ENCODE results near the gene TMED6. TPM values are rescaled to one million over a fixed set of nuclear protein-coding genes. Genes with fewer than 3 reads are reported as not detected.

Gene TMED6
- total RNA-seq, 2 donors from 2014 or later, result 3.6 to 6.0 TPM

DNA sequence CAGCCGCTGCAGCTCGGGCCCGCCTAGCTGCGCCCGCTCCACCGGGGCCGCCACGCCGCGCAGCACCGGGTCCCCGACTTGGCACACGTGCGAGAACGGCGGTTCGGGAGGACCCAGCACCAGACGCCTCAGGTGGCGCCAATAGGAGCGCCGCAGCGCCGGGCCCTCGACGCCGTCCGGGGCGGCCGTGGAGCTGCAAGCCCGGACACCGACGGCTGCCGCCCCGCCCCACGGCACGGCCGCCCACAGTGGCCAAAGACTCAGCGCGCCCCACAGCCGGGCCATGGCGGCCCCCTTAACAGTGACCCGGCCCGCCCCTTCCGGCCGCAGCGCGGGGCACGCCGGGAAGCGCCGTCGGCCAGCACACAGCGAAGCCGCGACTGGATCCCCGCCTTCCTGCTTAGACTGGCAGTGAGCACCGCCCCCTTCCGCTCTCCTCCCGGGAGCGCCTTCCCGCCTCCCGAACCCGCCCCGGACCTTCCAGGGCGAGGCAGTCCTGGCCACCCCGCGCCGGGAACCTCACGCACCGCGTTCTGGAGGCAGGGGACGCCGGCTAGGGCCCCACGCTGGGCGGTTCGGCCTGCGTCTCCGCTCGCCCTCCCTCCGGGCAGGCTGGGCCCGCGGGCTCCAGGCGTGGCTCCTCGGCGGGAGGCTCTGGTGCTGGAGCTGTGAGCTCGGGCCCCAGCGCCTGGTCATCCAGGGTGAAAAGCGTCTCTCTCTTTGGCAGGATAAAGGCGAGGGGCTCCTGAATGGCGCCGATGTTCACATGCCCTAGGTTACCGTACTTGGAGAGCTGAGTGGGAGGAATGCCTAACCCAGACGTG is 21.1 kb downstream of the TMED6 start, which contains the start of gene PDF:
TSS of gene PDF (minus strand) at position 303 of the 824 bp plus-strand sequence. CDS start at position 285, 18 bp downstream.
- Histone ChIP-seq H3K36me3 (peaks cover 8% of the 10 kb centered on the region), H3K27me3 (no peaks in the 10 kb centered on the region)
- intact Hi-C loops (cut with DNase I), result no loop called here

DNA sequence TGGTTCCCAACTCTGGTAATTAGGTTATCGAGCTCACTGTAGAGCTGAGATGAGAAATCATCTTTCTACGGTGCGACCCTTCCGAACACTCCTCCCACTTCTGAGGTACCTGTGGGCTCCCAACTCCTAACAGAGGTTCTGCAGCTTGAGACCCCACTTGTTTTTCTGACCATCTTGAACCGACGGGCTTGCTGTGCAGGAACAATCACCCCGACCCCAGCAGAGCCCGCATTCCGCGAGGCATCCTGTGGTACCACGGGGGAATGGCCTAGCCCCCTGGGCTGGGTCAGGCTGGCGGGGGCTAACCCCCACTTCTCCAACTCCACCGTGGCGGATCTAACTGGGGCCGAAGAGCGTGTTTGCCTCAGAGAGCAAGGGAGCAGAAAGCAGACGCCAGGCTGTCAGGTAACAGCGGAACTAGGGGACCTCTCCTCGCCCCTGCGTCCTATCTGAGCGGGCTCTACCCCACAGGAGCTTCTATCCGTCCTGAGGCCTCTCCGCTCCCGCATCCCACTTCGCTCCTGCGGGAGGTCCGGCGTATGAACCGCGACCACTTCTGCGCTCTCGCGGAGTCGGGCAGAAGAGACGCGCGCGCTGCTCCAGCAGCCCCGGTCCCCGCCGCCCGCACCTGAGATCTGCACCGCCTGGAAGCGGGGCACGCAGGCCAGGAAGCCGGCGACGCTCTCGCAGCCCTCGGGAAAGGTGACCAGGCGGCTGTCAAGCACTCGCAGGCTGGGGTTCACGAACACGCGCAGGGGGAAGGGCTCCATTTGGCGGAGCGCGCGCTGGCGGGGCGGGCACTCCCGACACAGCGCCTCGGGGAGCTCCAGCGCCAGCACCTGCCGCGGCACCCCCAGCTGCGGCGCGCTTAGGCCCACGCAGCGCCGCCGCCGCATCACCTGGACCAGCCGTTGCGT is 22.0 kb downstream of the TMED6 start:
- peak; percentile 49 for DNase-seq
- intact Hi-C loops (cut with DNase I), result no loop called here
- H3K4me1 ChIP-seq, result peaks cover 32% of the 10 kb centered on the region
- H3K9ac ChIP-seq (ENCODE audit: low read depth in 2 of 2, low read length in 2 of 2), result peak overlapping the region; percentile 81 to 89
- peak overlapping the region; percentile 99 for H3K4me3 ChIP-seq
- H3K27me3 ChIP-seq, result no peaks in the 10 kb centered on the region
- TF ChIP-seq, protein P1, sequence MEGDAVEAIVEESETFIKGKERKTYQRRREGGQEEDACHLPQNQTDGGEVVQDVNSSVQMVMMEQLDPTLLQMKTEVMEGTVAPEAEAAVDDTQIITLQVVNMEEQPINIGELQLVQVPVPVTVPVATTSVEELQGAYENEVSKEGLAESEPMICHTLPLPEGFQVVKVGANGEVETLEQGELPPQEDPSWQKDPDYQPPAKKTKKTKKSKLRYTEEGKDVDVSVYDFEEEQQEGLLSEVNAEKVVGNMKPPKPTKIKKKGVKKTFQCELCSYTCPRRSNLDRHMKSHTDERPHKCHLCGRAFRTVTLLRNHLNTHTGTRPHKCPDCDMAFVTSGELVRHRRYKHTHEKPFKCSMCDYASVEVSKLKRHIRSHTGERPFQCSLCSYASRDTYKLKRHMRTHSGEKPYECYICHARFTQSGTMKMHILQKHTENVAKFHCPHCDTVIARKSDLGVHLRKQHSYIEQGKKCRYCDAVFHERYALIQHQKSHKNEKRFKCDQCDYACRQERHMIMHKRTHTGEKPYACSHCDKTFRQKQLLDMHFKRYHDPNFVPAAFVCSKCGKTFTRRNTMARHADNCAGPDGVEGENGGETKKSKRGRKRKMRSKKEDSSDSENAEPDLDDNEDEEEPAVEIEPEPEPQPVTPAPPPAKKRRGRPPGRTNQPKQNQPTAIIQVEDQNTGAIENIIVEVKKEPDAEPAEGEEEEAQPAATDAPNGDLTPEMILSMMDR (IDR thresholded peaks at IDR 0.05), result no peak
- peaks cover 3% of the 10 kb centered on the region for H3K36me3 ChIP-seq
- peak overlapping the region; percentile 95 for H3K27ac ChIP-seq
- H3K9me3 ChIP-seq, result no peaks in the 10 kb centered on the region

More for the DNA sequence above, 21.1 kb downstream of the TMED6 start, which contains the start of gene PDF:
- Histone ChIP-seq H3K9me3 (no peaks in the 10 kb centered on the region), H3K4me3 (peak within 1 kb of the TSS; percentile 99), H3K27ac (peak within 1 kb of the TSS; percentile 95), H3K4me1 (peaks cover 32% of the 10 kb centered on the region), H3K9ac (ENCODE audit: low read depth in 2 of 2, low read length in 2 of 2) (peak within 1 kb of the TSS; percentile 81 to 89)
- peak; percentile 97 for DNase-seq
- TF ChIP-seq, protein P1 (IDR thresholded peaks at IDR 0.05), result no peak

DNA sequence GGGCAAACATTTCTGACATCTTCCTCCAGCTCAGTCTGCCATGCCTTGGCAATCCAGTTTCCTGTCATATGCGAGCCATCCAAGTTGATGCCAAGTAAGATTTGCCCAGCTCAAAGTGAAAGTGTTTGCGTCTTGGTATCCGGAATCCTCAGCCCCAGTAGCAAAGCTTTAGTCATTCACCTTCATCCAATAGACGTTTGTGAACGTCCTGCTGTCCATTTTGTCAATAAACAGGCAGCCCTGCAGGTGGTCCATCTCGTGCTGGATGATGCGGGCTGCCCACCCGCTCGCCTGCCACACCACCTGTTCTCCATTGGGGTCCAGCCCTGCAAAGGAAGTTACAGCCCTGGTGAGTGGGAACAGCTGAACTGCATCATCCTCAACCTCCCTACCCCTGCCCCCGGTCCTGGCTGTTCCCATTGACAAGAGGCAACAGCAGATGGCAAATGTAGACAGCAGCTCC is 22.7 kb downstream of the TMED6 start:
- intact Hi-C loops (cut with DNase I), result no loop called here
- no peak overlapping the region for H3K27ac ChIP-seq
- H3K27me3 ChIP-seq, result no peaks in the 10 kb centered on the region
- H3K36me3 ChIP-seq, result no peaks in the 10 kb centered on the region
- H3K9ac ChIP-seq (ENCODE audit: low read depth in 2 of 2, low read length in 2 of 2), result peak overlapping the region; percentile 47 to 81
- H3K4me3 ChIP-seq, result peak overlapping the region; percentile 99
- peaks cover 34% of the 10 kb centered on the region for H3K4me1 ChIP-seq
- no peak for DNase-seq
- TF ChIP-seq, protein P1 (IDR thresholded peaks at IDR 0.05), result no peak
- H3K9me3 ChIP-seq, result no peaks in the 10 kb centered on the region

DNA sequence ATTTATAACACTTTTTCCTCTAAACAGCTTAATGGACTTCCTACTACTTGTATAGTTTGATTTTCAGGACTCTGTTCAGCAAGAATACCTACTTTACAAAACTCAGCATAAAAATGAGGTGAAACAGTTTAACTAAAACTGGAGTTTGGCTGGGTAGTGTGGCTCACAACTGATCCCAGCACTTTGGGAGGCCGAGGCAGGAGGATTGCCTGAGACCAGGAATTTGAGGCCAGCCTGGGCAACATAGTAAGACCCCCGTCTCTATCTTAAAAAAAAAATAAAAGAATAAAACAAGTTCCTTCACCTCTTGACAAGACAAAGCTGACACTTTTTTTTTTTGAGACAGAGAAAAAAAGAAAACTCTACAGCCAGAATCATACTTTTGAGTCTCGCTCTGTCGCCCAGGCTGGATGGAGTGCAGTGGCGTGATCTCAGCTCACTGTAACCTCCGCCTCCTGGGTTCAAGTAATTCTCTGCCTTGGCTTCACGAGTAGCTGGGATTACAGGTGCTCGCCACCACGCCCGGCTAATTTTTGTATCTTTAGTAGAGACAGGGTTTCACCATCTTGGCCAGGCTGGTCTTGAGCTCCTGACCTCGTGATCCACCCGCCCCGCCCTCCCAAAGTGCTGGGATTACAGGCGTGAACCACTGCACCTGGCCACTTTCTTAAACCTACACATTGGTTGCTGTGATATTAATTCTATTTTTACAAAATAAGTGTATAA is 23.8 kb downstream of the TMED6 start:
- TF ChIP-seq, protein P1 (IDR thresholded peaks at IDR 0.05), result no peak
- intact Hi-C loops (cut with DNase I), result no loop called here
- Histone ChIP-seq H3K27me3 (no peaks in the 10 kb centered on the region), H3K4me1 (peaks cover 35% of the 10 kb centered on the region), H3K9me3 (no peaks in the 10 kb centered on the region), H3K36me3 (peaks cover 3% of the 10 kb centered on the region), H3K9ac (ENCODE audit: low read depth in 2 of 2, low read length in 2 of 2) (peak overlapping the region in 1 of 2 donors; percentile 12), H3K27ac (no peak overlapping the region), H3K4me3 (no peak overlapping the region)
- no peak for DNase-seq
